Measurements from ENCODE around the gene NUP85. TPM values are rescaled to one million over a fixed set of nuclear protein-coding genes. Genes with fewer than 3 reads are reported as not detected.
"Not testable (repeated sequence)": the region's sequence is repeated elsewhere in the genome, so short reads cannot be mapped to it uniquely, and the experiment has no call there.

Gene NUP85
- total RNA-seq, 1 donor from 2014 or later: 83.8 TPM

DNA sequence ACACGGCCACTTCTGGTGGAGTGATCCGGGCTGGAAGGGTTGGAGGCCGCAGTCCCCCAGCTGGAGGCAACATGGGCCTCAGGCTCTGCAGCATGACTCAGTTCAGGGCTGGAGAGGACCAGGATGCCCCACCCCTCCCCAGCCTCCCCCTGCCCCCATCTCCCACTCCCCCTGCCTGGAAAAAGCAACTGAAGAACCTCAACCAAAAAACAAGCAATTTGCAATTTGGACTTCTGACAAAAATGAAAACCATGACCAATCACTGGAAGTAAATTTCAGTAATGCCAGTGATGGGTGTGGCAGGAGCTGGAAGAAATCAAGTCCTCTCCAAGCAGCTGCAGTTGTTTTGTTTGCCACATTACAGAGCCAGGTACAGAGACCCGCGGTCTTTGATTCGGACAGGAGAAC lies 72.2 kb downstream of the NUP85 start:
- Mint-ChIP-seq H3K27me3 (no peaks in the 10 kb centered on the region), H3K27ac (no peak overlapping the region), H3K9me3 (ENCODE audit: low read depth) (no peaks in the 10 kb centered on the region), H3K4me1 (ENCODE audit: low read depth) (no peaks in the 10 kb centered on the region), H3K36me3 (ENCODE audit: insufficient read depth) (no peaks in the 10 kb centered on the region), H3K4me3 (ENCODE audit: low read depth) (no peak overlapping the region)
- TF ChIP-seq, protein P1, sequence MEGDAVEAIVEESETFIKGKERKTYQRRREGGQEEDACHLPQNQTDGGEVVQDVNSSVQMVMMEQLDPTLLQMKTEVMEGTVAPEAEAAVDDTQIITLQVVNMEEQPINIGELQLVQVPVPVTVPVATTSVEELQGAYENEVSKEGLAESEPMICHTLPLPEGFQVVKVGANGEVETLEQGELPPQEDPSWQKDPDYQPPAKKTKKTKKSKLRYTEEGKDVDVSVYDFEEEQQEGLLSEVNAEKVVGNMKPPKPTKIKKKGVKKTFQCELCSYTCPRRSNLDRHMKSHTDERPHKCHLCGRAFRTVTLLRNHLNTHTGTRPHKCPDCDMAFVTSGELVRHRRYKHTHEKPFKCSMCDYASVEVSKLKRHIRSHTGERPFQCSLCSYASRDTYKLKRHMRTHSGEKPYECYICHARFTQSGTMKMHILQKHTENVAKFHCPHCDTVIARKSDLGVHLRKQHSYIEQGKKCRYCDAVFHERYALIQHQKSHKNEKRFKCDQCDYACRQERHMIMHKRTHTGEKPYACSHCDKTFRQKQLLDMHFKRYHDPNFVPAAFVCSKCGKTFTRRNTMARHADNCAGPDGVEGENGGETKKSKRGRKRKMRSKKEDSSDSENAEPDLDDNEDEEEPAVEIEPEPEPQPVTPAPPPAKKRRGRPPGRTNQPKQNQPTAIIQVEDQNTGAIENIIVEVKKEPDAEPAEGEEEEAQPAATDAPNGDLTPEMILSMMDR (IDR thresholded peaks at IDR 0.05; ENCODE audit: unreplicated experiment): no peak
- no peak for DNase-seq (ENCODE audit: low spot score, unreplicated experiment)

DNA sequence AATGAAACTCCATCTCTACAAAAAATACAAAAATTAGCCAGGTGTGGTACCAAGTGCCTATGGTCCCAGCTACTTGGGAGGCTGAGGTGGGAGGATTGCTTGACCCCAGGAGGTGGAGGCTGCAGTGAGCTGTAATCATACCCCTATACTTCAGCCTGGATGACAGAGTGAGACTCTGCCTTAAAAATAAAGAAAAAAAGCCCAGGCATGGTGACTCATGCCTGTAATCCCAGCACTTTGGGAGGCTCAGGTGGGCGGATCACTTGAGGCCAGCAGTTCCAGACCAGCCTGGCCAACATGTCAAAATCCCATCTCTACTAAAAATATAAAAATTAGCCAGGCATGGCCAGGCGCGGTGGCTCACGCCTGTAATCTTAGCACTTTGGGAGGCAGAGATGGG lies 74.7 kb downstream of the NUP85 start:
- DNase-seq (ENCODE audit: low spot score, unreplicated experiment); H3K9me3 Mint-ChIP-seq (ENCODE audit: low read depth); H3K36me3 Mint-ChIP-seq (ENCODE audit: insufficient read depth); H3K4me3 Mint-ChIP-seq (ENCODE audit: low read depth); H3K27ac Mint-ChIP-seq; H3K27me3 Mint-ChIP-seq; H3K4me1 Mint-ChIP-seq (ENCODE audit: low read depth): not testable (repeated sequence)

DNA sequence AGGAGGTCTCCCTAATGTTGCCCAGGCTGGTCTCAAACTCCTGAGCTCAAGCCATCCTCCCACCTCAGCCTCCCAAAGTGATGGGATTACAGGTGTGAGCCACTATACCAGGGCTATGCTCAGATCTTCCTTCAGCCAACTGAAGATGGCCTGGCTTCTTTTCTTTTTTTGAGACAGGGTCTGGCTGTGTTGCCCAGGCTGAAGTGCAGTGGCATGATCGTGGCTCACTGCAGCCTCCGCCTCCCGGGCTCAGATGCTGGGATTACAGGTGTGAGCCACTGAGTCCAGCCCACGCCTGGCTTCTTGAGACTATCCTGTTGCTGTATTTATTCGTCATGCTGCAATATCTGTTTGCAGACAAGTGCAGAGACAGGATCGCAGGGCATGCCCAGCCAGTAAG lies 79.6 kb downstream of the NUP85 start:
- Mint-ChIP-seq H3K4me1 (ENCODE audit: low read depth) (peaks cover 6% of the 10 kb centered on the region), H3K27me3 (no peaks in the 10 kb centered on the region), H3K4me3 (ENCODE audit: low read depth) (no peak overlapping the region), H3K36me3 (ENCODE audit: insufficient read depth) (peaks cover 3% of the 10 kb centered on the region), H3K9me3 (ENCODE audit: low read depth) (no peaks in the 10 kb centered on the region), H3K27ac (no peak overlapping the region)
- DNase-seq (ENCODE audit: low spot score, unreplicated experiment): no peak
- TF ChIP-seq, protein P1 (IDR thresholded peaks at IDR 0.05; ENCODE audit: unreplicated experiment): no peak

Other genes starting within 250 kb of the NUP85 start
- gene HID1, start 232.9 kb upstream of the NUP85 start, total RNA-seq: 94.2 and 101 TPM in 2 replicates
- 17.2 and 17.8 TPM in 2 replicates for gene CDR2L, start 218.0 kb upstream of the NUP85 start, total RNA-seq
- gene MRPL58, start 193.0 kb upstream of the NUP85 start, total RNA-seq: 26.5 and 26.8 TPM in 2 replicates
- gene ATP5PD, start 158.7 kb upstream of the NUP85 start, total RNA-seq: 160 and 163 TPM in 2 replicates
- 24.9 and 27.1 TPM in 2 replicates for gene KCTD2, start 158.5 kb upstream of the NUP85 start, total RNA-seq
- 16.0 and 16.9 TPM in 2 replicates for gene SLC16A5, start 117.7 kb upstream of the NUP85 start, total RNA-seq
- gene ARMC7, start 95.7 kb upstream of the NUP85 start, total RNA-seq: 16.7 and 16.9 TPM in 2 replicates
- gene NT5C, start 73.9 kb upstream of the NUP85 start, total RNA-seq: 53.3 and 58.8 TPM in 2 replicates
- gene JPT1, start 51.2 kb upstream of the NUP85 start, total RNA-seq: 202 TPM in 2 replicates
- gene SUMO2, start 22.7 kb upstream of the NUP85 start, total RNA-seq: 616 and 633 TPM in 2 replicates
- gene GGA3, start 55.9 kb downstream of the NUP85 start, total RNA-seq: 66.8 and 68.1 TPM in 2 replicates
- 55.2 and 59.2 TPM in 2 replicates for gene MRPS7, start 56.2 kb downstream of the NUP85 start, total RNA-seq
- 14.8 and 16.3 TPM in 2 replicates for gene MIF4GD, start 65.6 kb downstream of the NUP85 start, total RNA-seq
- 14.1 and 18.4 TPM in 2 replicates for gene SLC25A19, start 83.8 kb downstream of the NUP85 start, total RNA-seq
- gene GRB2, start 200.0 kb downstream of the NUP85 start, total RNA-seq: 84.8 and 87.5 TPM in 2 replicates